Lung (tissue), 12 donors: Measurements from ENCODE around the gene LURAP1L. TPM values are rescaled to one million over a fixed set of nuclear protein-coding genes. Genes with fewer than 3 reads are reported as not detected.

Experiments used
- ATAC-seq: fragments of 200-7000 bp; cut with Tn5 transposase; one replicate; pipeline ENCODE4 v1.9.1; 2020; ENCODE audit warnings: moderate number of reproducible peaks; ENCODE audit not compliant: insufficient read depth, low FRiP score
- DNase-seq, 3 donors: peaks; one replicate each; pipeline ENCODE4 v3.0.0-alpha.2; 2013 to 2017
- H3K27ac ChIP-seq, 2 donors: one replicate each; pipeline ENCODE4 v1.5.1; 2013; ENCODE audit warnings: mild to moderate bottlenecking in 2 of 2, moderate library complexity in 2 of 2, control low read depth in 1 of 2, inconsistent platforms in 1 of 2, low read depth in 1 of 2, low read length in 1 of 2
- H3K27me3 ChIP-seq, 3 donors: one replicate each; pipeline ENCODE4 v1.5.1; 2013; ENCODE audit warnings: low read length in 2 of 3; ENCODE audit not compliant: control insufficient read depth in 3 of 3, insufficient read depth in 3 of 3
- H3K36me3 ChIP-seq, 4 donors: one replicate each; pipeline ENCODE4 v1.5.1; 2013; ENCODE audit warnings: low read length in 4 of 4, mild to moderate bottlenecking in 1 of 4, moderate library complexity in 1 of 4; ENCODE audit not compliant: control insufficient read depth in 4 of 4, insufficient read depth in 4 of 4
- H3K4me1 ChIP-seq, 5 donors: one replicate each; pipeline ENCODE4 v1.5.1; 2013; ENCODE audit warnings: low read length in 5 of 5, mild to moderate bottlenecking in 2 of 5, moderate library complexity in 1 of 5; ENCODE audit not compliant: control insufficient read depth in 5 of 5, insufficient read depth in 5 of 5
- H3K4me3 ChIP-seq: one replicate; pipeline ENCODE4 v1.5.1; 2013; ENCODE audit warnings: mild to moderate bottlenecking, control low read depth, moderate library complexity
- H3K9ac ChIP-seq, 2 donors: one replicate each; pipeline ENCODE4 v1.5.1; 2013; ENCODE audit warnings: low read length in 2 of 2, control low read depth in 1 of 2; ENCODE audit not compliant: insufficient read depth in 1 of 2
- H3K9me3 ChIP-seq, 4 donors: one replicate each; pipeline ENCODE4 v1.5.1; 2013; ENCODE audit warnings: low read length in 3 of 4, mild to moderate bottlenecking in 1 of 4, moderate library complexity in 1 of 4; ENCODE audit not compliant: control insufficient read depth in 4 of 4, insufficient read depth in 3 of 4
- WGBS, 2 donors: extraction: QIAGEN DNeasy Blood & Tissue Kit; methylation state at CpG; one replicate each; pipeline ENCODE4 v1.1.7; 2013; 5-methylcytosine and 5-hydroxymethylcytosine counted together
- polyA plus RNA-seq, 2 donors: library from polyadenylated mRNA; stranded (reverse); fragments of 200-250 nt; gene quantifications; one replicate each; pipeline ENCODE4 v1.2.1, GENCODE V29; 2013
- total RNA-seq, 2 donors: library from RNA; depleted of rRNA in 1 of 2; stranded (reverse); fragments of >200 nt in 1 of 2; gene quantifications; one replicate each; pipeline ENCODE4 v1.2.1, GENCODE V29; 2014 to 2021
- TF ChIP-seq, protein P1 (sequence below): IDR thresholded peaks from 2 replicates; pipeline ENCODE4 v1.5.1; 2012; ENCODE audit warnings: mild to moderate bottlenecking; ENCODE audit errors: control extremely low read depth, extremely low read depth
- donor health status: control.
- donor health status: control.
- donor health status: Bipolar disorder and iron deficiency.
- donor health status: healthy.
- donor health status: DM: yes; HTN: yes; CAD: no.

The LURAP1L gene
- total and polyA plus RNA-seq, 4 donors = 24.9 to 104 (median 30.1) TPM

DNA sequence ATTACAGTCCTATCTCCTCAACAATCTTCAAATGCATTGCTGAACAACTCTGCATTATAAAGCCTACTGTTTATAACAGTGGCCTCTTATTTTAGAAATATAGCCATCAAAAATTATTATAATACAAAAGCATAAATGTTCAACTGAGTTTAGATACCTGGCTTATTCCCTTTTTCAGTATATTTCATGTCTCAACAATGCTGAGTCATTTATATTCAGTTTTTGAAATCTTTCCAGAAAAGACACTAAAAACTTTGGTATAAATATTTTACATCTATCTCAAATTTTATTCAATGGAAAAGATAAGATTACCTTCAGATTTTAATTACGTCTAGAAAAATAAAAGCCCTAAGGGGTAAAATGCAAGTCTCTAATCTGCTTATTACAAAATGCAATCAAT lies 37.9 kb downstream of the LURAP1L start:
- ATAC-seq = no peak
- no peak for DNase-seq
- Histone ChIP-seq H3K9ac (no peak overlapping the region), H3K4me3 (no peak overlapping the region), H3K27me3 (no peaks in the 10 kb centered on the region), H3K9me3 (no peaks in the 10 kb centered on the region), H3K36me3 (peaks cover 0 to 25% (median 9%) of the 10 kb centered on the region in 4 donors), H3K4me1 (peaks cover 0 to 44% (median 3%) of the 10 kb centered on the region in 5 donors), H3K27ac (no peak overlapping the region)
- TF ChIP-seq, protein P1, sequence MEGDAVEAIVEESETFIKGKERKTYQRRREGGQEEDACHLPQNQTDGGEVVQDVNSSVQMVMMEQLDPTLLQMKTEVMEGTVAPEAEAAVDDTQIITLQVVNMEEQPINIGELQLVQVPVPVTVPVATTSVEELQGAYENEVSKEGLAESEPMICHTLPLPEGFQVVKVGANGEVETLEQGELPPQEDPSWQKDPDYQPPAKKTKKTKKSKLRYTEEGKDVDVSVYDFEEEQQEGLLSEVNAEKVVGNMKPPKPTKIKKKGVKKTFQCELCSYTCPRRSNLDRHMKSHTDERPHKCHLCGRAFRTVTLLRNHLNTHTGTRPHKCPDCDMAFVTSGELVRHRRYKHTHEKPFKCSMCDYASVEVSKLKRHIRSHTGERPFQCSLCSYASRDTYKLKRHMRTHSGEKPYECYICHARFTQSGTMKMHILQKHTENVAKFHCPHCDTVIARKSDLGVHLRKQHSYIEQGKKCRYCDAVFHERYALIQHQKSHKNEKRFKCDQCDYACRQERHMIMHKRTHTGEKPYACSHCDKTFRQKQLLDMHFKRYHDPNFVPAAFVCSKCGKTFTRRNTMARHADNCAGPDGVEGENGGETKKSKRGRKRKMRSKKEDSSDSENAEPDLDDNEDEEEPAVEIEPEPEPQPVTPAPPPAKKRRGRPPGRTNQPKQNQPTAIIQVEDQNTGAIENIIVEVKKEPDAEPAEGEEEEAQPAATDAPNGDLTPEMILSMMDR = no peak
- 44 to 51% methylated on average over 1 of the region's 1 CpG for whole genome bisulfite sequencing, 2 donors

DNA sequence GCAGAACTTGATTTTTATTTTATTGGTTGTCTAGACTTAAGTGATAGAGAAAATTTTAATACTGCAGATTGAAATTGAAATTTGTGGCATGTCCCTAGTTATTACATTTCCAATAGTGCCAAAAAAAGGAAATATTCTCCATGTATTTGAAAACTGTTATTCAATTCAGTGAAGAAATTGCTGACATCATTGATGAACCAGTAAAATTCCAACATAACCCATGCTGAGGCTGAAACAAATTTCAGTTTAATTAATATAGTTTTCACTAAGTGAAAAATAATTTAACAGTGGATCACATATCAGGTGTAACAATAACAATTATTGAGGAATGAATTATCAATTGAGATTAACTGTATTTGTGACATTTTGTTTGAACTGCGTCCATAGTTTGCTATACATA lies 38.7 kb downstream of the LURAP1L start:
- WGBS, 2 donors = 81 to 86% methylated on average over 1 of the region's 1 CpG
- Histone ChIP-seq H3K4me3 (no peak overlapping the region), H3K4me1 (peaks cover 0 to 53% (median 5%) of the 10 kb centered on the region in 5 donors), H3K36me3 (peaks cover 0 to 23% (median 8%) of the 10 kb centered on the region in 4 donors), H3K27me3 (no peaks in the 10 kb centered on the region), H3K9ac (no peak overlapping the region), H3K27ac (no peak overlapping the region), H3K9me3 (no peaks in the 10 kb centered on the region)
- DNase-seq (no peak), ATAC-seq (no peak)
- TF ChIP-seq, protein P1 = no peak

DNA sequence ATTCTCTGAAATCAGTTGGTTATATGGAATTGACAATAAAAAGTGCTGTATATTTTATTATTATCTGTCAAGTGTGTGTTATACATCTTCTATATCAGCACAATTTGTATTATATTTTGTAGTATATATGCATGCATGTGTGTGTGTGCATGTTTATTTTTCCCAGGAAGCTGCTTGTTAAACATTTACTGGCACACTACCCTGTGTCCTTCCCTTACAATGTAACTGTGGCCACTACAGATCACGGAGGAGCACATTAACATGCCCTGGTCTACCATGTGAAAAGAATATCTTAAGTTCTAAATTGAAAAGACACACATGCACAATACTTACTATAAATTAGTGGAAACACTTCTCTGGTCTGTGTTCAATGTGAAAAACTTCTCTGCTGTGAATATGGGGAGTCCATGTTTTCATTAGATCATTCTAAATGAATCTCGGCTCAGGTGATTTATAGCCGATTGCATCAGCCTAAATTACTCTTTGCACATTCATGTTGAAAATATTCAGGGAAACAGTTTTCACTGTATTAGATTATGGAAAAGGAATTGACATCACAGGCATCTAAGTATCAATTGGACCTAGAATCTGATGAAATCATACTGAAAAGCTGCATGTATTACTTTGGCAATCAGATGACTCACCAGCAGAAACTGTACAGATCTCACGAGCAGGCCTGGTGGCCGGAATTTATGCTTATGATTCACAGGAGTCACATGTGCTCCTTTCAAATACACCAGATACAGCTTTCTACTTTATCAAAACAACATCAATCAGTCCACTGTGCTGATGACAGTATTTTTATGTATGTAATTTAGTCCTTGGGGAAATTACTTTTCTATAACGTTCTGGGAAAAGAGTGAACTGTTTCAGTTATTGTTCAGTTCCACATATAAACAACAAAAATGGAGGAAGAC lies 39.4 kb downstream of the LURAP1L start:
- Histone ChIP-seq H3K4me1 (peaks cover 0 to 57% (median 10%) of the 10 kb centered on the region in 5 donors), H3K36me3 (peaks cover 0 to 16% (median 6%) of the 10 kb centered on the region in 4 donors)
- 20 to 56% methylated on average over 6 of the region's 6 CpGs for WGBS, 2 donors

More for the DNA sequence above, 39.4 kb downstream of the LURAP1L start:
- Histone ChIP-seq H3K9me3 (no peaks in the 10 kb centered on the region), H3K9ac (peak overlapping the region in 1 of 2 donors; percentile 62), H3K27me3 (no peaks in the 10 kb centered on the region), H3K27ac (peak overlapping the region; percentile 60 to 70), H3K4me3 (no peak overlapping the region)
- ATAC-seq (peak; percentile 70), DNase-seq (peak; percentile 67 to 88 (median 78))
- TF ChIP-seq, protein P1 = no peak
